Measurements from ENCODE around the gene SFT2D1.
A peak's percentile ranks its signal among the peaks of the same experiment; 100 is the strongest.
"Not testable (repeated sequence)": the region's sequence is repeated elsewhere in the genome, so short reads cannot be mapped to it uniquely, and the experiment has no call there.

SFT2D1 gene

GRCh38 chr6:166342349-166343149 lies at the start of gene SFT2D1:
TSS of gene SFT2D1 (minus strand) at chr6:166342545. CDS start at chr6:166342481, 64 bp downstream.
- Histone ChIP-seq H3K9me3 (no peaks in the 10 kb centered on the region), H3K36me3 (replicated peaks) (peaks cover 20% of the 10 kb centered on the region), H3K27me3 (ENCODE audit: low read depth) (no peaks in the 10 kb centered on the region), H3K4me1 (peaks cover 7% of the 10 kb centered on the region), H3K4me3 (peak within 1 kb of the TSS; percentile 92)
- DNase-seq (ENCODE audit: low spot score in 2 of 2), result peak; percentile 75 to 88
- in situ Hi-C loops (cut with MboI; ENCODE audit: low sequenced_read_pairs), result no loop called here

- peaks cover 5% of the 10 kb centered on the region; the same call in 1 of the 2 replicates for H3K4me1 ChIP-seq
- in situ Hi-C loops (cut with MboI; ENCODE audit: low sequenced_read_pairs), result loop anchor here (10.0 kb wide), 1 partner anchor 54 kb away; no protein-coding TSS in a partner anchor
- no peaks in the 10 kb centered on the region for H3K27me3 ChIP-seq (ENCODE audit: low read depth)
- H3K9me3 ChIP-seq, result no peaks in the 10 kb centered on the region
- no peak for DNase-seq (ENCODE audit: low spot score in 2 of 2)
- no peaks in the 10 kb centered on the region for H3K36me3 ChIP-seq (replicated peaks)
- H3K4me3 ChIP-seq, result no peak overlapping the region
Measured at GRCh38 chr6:166389119-166389518, 46.8 kb upstream of the SFT2D1 start.

GRCh38 chr6:166388290-166389004 lies 46.1 kb upstream of the SFT2D1 start:
- Histone ChIP-seq H3K4me3 (no peak overlapping the region), H3K27me3 (ENCODE audit: low read depth) (no peaks in the 10 kb centered on the region), H3K4me1 (peaks cover 7% of the 10 kb centered on the region; the same call in 1 of the 2 replicates), H3K9me3 (no peaks in the 10 kb centered on the region), H3K36me3 (replicated peaks) (no peaks in the 10 kb centered on the region)
- in situ Hi-C loops (cut with MboI; ENCODE audit: low sequenced_read_pairs), result loop anchor here (10.0 kb wide), 1 partner anchor 54 kb away; no protein-coding TSS in a partner anchor
- no peak for DNase-seq (ENCODE audit: low spot score in 2 of 2)

GRCh38 chr6:166387642-166388289 lies 45.4 kb upstream of the SFT2D1 start:
- H3K4me3 ChIP-seq, result no peak overlapping the region
- DNase-seq (ENCODE audit: low spot score in 2 of 2), result peak; percentile 19 to 47
- no peaks in the 10 kb centered on the region for H3K27me3 ChIP-seq (ENCODE audit: low read depth)
- H3K4me1 ChIP-seq, result peaks cover 7% of the 10 kb centered on the region; the same call in 1 of the 2 replicates
- no peaks in the 10 kb centered on the region for H3K36me3 ChIP-seq (replicated peaks)
- H3K9me3 ChIP-seq, result no peaks in the 10 kb centered on the region
- in situ Hi-C loops (cut with MboI; ENCODE audit: low sequenced_read_pairs), result loop anchor here (10.0 kb wide), 1 partner anchor 53 kb away; no protein-coding TSS in a partner anchor

- not testable (repeated sequence) for DNase-seq (ENCODE audit: low spot score in 2 of 2)
- in situ Hi-C loops (cut with MboI; ENCODE audit: low sequenced_read_pairs), result loop anchor here (10.0 kb wide), 1 partner anchor 52 kb away; no protein-coding TSS in a partner anchor
Measured at GRCh38 chr6:166387098-166387497, 44.8 kb upstream of the SFT2D1 start.

GRCh38 chr6:166386111-166386510 lies 43.8 kb upstream of the SFT2D1 start:
- Histone ChIP-seq H3K36me3 (replicated peaks) (no peaks in the 10 kb centered on the region), H3K4me1 (peaks cover 8% of the 10 kb centered on the region), H3K27me3 (ENCODE audit: low read depth) (no peaks in the 10 kb centered on the region), H3K4me3 (no peak overlapping the region), H3K9me3 (no peaks in the 10 kb centered on the region)
- no peak for DNase-seq (ENCODE audit: low spot score in 2 of 2)
- in situ Hi-C loops (cut with MboI; ENCODE audit: low sequenced_read_pairs), result loop anchor here (10.0 kb wide), 1 partner anchor 51 kb away; no protein-coding TSS in a partner anchor

More at GRCh38 chr6:166387098-166387497, 44.8 kb upstream of the SFT2D1 start:
- not testable (repeated sequence) for H3K9me3 ChIP-seq; H3K27me3 ChIP-seq (ENCODE audit: low read depth); H3K4me3 ChIP-seq; H3K36me3 ChIP-seq (replicated peaks); H3K4me1 ChIP-seq

GRCh38 chr6:166383802-166384363 lies 41.5 kb upstream of the SFT2D1 start:
- H3K9me3 ChIP-seq; H3K36me3 ChIP-seq (replicated peaks); H3K27me3 ChIP-seq (ENCODE audit: low read depth): not testable (repeated sequence)
- peak in 1 of 2 experiments; percentile 49 for DNase-seq (ENCODE audit: low spot score in 2 of 2)
- H3K4me1 ChIP-seq, result peaks cover 10% of the 10 kb centered on the region
- in situ Hi-C loops (cut with MboI; ENCODE audit: low sequenced_read_pairs), result loop anchor here (10.0 kb wide), 1 partner anchor 49 kb away; no protein-coding TSS in a partner anchor
- peak overlapping the region; percentile 60 for H3K4me3 ChIP-seq

- peak within 1 kb of the TSS; percentile 60 for H3K4me3 ChIP-seq
- DNase-seq (ENCODE audit: low spot score in 2 of 2), result peak; percentile 91 to 95
- H3K9me3 ChIP-seq, result no peaks in the 10 kb centered on the region
- in situ Hi-C loops (cut with MboI; ENCODE audit: low sequenced_read_pairs), result loop anchor here (10.0 kb wide), 1 partner anchor 48 kb away; no protein-coding TSS in a partner anchor
- peaks cover 10% of the 10 kb centered on the region for H3K4me1 ChIP-seq
- no peaks in the 10 kb centered on the region for H3K36me3 ChIP-seq (replicated peaks)
- H3K27me3 ChIP-seq (ENCODE audit: low read depth), result no peaks in the 10 kb centered on the region
Measured at GRCh38 chr6:166382933-166383801, 40.8 kb upstream of the SFT2D1 start, which contains the start of gene MPC1. TSS of gene MPC1 (minus strand) at chr6:166382940. CDS start at chr6:166382876, 64 bp downstream.

GRCh38 chr6:166382500-166382932 lies 40.2 kb upstream of the SFT2D1 start:
- Histone ChIP-seq H3K4me3 (peak overlapping the region; percentile 60), H3K27me3 (ENCODE audit: low read depth) (no peaks in the 10 kb centered on the region), H3K4me1 (peaks cover 9% of the 10 kb centered on the region), H3K36me3 (replicated peaks) (no peaks in the 10 kb centered on the region), H3K9me3 (no peaks in the 10 kb centered on the region)
- in situ Hi-C loops (cut with MboI; ENCODE audit: low sequenced_read_pairs), result loop anchor here (10.0 kb wide), 1 partner anchor 48 kb away; no protein-coding TSS in a partner anchor
- DNase-seq (ENCODE audit: low spot score in 2 of 2), result no peak

GRCh38 chr6:166381733-166382499 lies 39.6 kb upstream of the SFT2D1 start:
- Histone ChIP-seq H3K4me1 (peaks cover 5% of the 10 kb centered on the region), H3K27me3 (ENCODE audit: low read depth) (no peaks in the 10 kb centered on the region), H3K9me3 (no peaks in the 10 kb centered on the region), H3K36me3 (replicated peaks) (no peaks in the 10 kb centered on the region), H3K4me3 (peak overlapping the region; percentile 60)
- in situ Hi-C loops (cut with MboI; ENCODE audit: low sequenced_read_pairs), result loop anchor here (10.0 kb wide), 1 partner anchor 47 kb away; no protein-coding TSS in a partner anchor
- peak; percentile 45 to 76 for DNase-seq (ENCODE audit: low spot score in 2 of 2)

- in situ Hi-C loops (cut with MboI; ENCODE audit: low sequenced_read_pairs), result loop anchor here (10.0 kb wide), 1 partner anchor 47 kb away; no protein-coding TSS in a partner anchor
- H3K36me3 ChIP-seq (replicated peaks), result no peaks in the 10 kb centered on the region
- H3K27me3 ChIP-seq (ENCODE audit: low read depth), result no peaks in the 10 kb centered on the region
- H3K4me3 ChIP-seq, result peak overlapping the region; percentile 60
- no peak for DNase-seq (ENCODE audit: low spot score in 2 of 2)
- peaks cover 5% of the 10 kb centered on the region for H3K4me1 ChIP-seq
- H3K9me3 ChIP-seq, result no peaks in the 10 kb centered on the region
Measured at GRCh38 chr6:166381381-166381732, 39.0 kb upstream of the SFT2D1 start.
